ENCODE results near the gene TIAM1. TPM values are rescaled to one million over a fixed set of nuclear protein-coding genes. Genes with fewer than 3 reads are reported as not detected.

TIAM1 gene
- total and polyA plus RNA-seq, 4 donors = 3.5 to 58.0 (median 11.8) TPM

GRCh38 chr21:31161157-31161556 lies 182.9 kb downstream of the TIAM1 start:
- WGBS, 2 donors = 54 to 74% methylated on average over 5 of the region's 5 CpGs
- no peak overlapping the region for H3K4me3 ChIP-seq
- no peak for TF ChIP-seq CTCF (IDR thresholded peaks at IDR 0.05; ENCODE audit: control extremely low read depth, extremely low read depth)
- peaks cover 0 to 13% (median 3%) of the 10 kb centered on the region in 4 donors for H3K36me3 ChIP-seq (ENCODE audit: control insufficient read depth in 4 of 4, insufficient read depth in 4 of 4, low read length in 4 of 4)
- H3K9ac ChIP-seq (ENCODE audit: insufficient read depth in 1 of 2, low read length in 2 of 2) = no peak overlapping the region
- H3K9me3 ChIP-seq (ENCODE audit: control insufficient read depth in 4 of 4, insufficient read depth in 3 of 4, low read length in 3 of 4) = peaks cover 4 to 9% (median 5%) of the 10 kb centered on the region in 4 donors
- H3K27ac ChIP-seq (ENCODE audit: low read depth in 1 of 2, low read length in 1 of 2) = no peak overlapping the region
- no peaks in the 10 kb centered on the region for H3K27me3 ChIP-seq (ENCODE audit: control insufficient read depth in 3 of 3, insufficient read depth in 3 of 3, low read length in 2 of 3)
- ATAC-seq (ENCODE audit: insufficient read depth, low FRiP score) (no peak), DNase-seq (peak; percentile 63 to 65 (median 63))
- peaks cover 0 to 34% (median 11%) of the 10 kb centered on the region in 5 donors for H3K4me1 ChIP-seq (ENCODE audit: control insufficient read depth in 5 of 5, insufficient read depth in 5 of 5, low read length in 5 of 5)

- peaks cover 4 to 12% (median 7%) of the 10 kb centered on the region in 4 donors for H3K9me3 ChIP-seq (ENCODE audit: control insufficient read depth in 4 of 4, insufficient read depth in 3 of 4, low read length in 3 of 4)
- H3K36me3 ChIP-seq (ENCODE audit: control insufficient read depth in 4 of 4, insufficient read depth in 4 of 4, low read length in 4 of 4) = peaks cover 0 to 16% (median 4%) of the 10 kb centered on the region in 4 donors
- peaks cover 0 to 34% (median 11%) of the 10 kb centered on the region in 5 donors for H3K4me1 ChIP-seq (ENCODE audit: control insufficient read depth in 5 of 5, insufficient read depth in 5 of 5, low read length in 5 of 5)
- WGBS, 2 donors = 45 to 48% methylated on average over 5 of the region's 5 CpGs
- DNase-seq (no peak), ATAC-seq (ENCODE audit: insufficient read depth, low FRiP score) (no peak)
- H3K9ac ChIP-seq (ENCODE audit: insufficient read depth in 1 of 2, low read length in 2 of 2) = no peak overlapping the region
- no peak for TF ChIP-seq CTCF (IDR thresholded peaks at IDR 0.05; ENCODE audit: control extremely low read depth, extremely low read depth)
- H3K27ac ChIP-seq (ENCODE audit: low read depth in 1 of 2, low read length in 1 of 2) = no peak overlapping the region
- H3K4me3 ChIP-seq = no peak overlapping the region
- no peaks in the 10 kb centered on the region for H3K27me3 ChIP-seq (ENCODE audit: control insufficient read depth in 3 of 3, insufficient read depth in 3 of 3, low read length in 2 of 3)
Measured at GRCh38 chr21:31159808-31160207, 184.3 kb downstream of the TIAM1 start.

GRCh38 chr21:31158789-31159581 lies 185.1 kb downstream of the TIAM1 start:
- no peak overlapping the region for H3K4me3 ChIP-seq
- peaks cover 0 to 14% (median 2%) of the 10 kb centered on the region in 4 donors for H3K36me3 ChIP-seq (ENCODE audit: control insufficient read depth in 4 of 4, insufficient read depth in 4 of 4, low read length in 4 of 4)
- ATAC-seq (ENCODE audit: insufficient read depth, low FRiP score) (no peak), DNase-seq (peak; percentile 33 to 92 (median 85))
- peaks cover 4 to 12% (median 7%) of the 10 kb centered on the region in 4 donors for H3K9me3 ChIP-seq (ENCODE audit: control insufficient read depth in 4 of 4, insufficient read depth in 3 of 4, low read length in 3 of 4)
- H3K4me1 ChIP-seq (ENCODE audit: control insufficient read depth in 5 of 5, insufficient read depth in 5 of 5, low read length in 5 of 5) = peaks cover 0 to 34% (median 11%) of the 10 kb centered on the region in 5 donors
- WGBS, 2 donors = 61 to 62% methylated on average over 8 of the region's 8 CpGs
- H3K27me3 ChIP-seq (ENCODE audit: control insufficient read depth in 3 of 3, insufficient read depth in 3 of 3, low read length in 2 of 3) = no peaks in the 10 kb centered on the region
- H3K9ac ChIP-seq (ENCODE audit: insufficient read depth in 1 of 2, low read length in 2 of 2) = peak overlapping the region in 1 of 2 donors; percentile 40
- peak overlapping the region in 1 of 2 donors; percentile 26 for H3K27ac ChIP-seq (ENCODE audit: low read depth in 1 of 2, low read length in 1 of 2)
- TF ChIP-seq CTCF (IDR thresholded peaks at IDR 0.05; ENCODE audit: control extremely low read depth, extremely low read depth) = no peak

Data from lung (tissue), 12 donors.